A549 (cell line): ENCODE results near the gene LGALS1. TPM values are rescaled to one million over a fixed set of nuclear protein-coding genes. Genes with fewer than 3 reads are reported as not detected.

ENCODE experiments used
- ATAC-seq, 2 experiments: fragments of 200-7000 bp in 1 of 2; fragments of >200 bp in 1 of 2; cut with Nextera tagmentation in 1 of 2; cut with Tn5 transposase in 1 of 2; 3 replicates each; pipeline versions ENCODE4 v1.8.0 to v1.9.1; 2018 to 2020; ENCODE audit warnings: mild to moderate bottlenecking in 1 of 2, moderate library complexity in 1 of 2
- CTCF ChIA-PET: fragments of 300-600 bp; sonication (Branson Sonifier 250); formaldehyde crosslinking; extraction: SDS; loops from one replicate; lab custom pipeline; 2021; ENCODE audit warnings: antibody characterized with exemption, inconsistent platforms; lab: Yijun Ruan, JAX
- POLR2A ChIA-PET: fragments of 350-600 bp; formaldehyde crosslinking; extraction: SDS; loops from one replicate; lab custom pipeline; 2021; ENCODE audit warnings: antibody characterized with exemption, inconsistent platforms; lab: Yijun Ruan, JAX
- DNase-seq, 2 experiments: peaks; one replicate each; pipeline versions ENCODE4 v3.0.0 to v3.0.0-alpha.2; 2011 to 2016; ENCODE audit warnings: low read depth in 1 of 2, low spot score in 1 of 2
- FAIRE-seq: peaks from 2 replicates; lab custom pipeline; 2011; peaks lifted over from hg19 to GRCh38; lab: Jason Lieb, UNC
- H3K27ac ChIP-seq, 2 experiments: fragments of >200 bp; sonication (Bioruptor Twin); formaldehyde crosslinking; 3 replicates each; pipeline ENCODE4 v1.5.1; 2016 to 2017
- H3K4me1 ChIP-seq: fragments of >200 bp; sonication (Bioruptor Twin); formaldehyde crosslinking; 3 replicates; pipeline ENCODE4 v1.6.1; 2016
- H3K4me2 ChIP-seq: fragments of >200 bp; sonication (Bioruptor Twin); formaldehyde crosslinking; 3 replicates; pipeline ENCODE4 v1.6.1; 2016
- H3K4me3 ChIP-seq: fragments of >200 bp; sonication (Bioruptor Twin); formaldehyde crosslinking; 3 replicates; pipeline ENCODE4 v1.5.1; 2016
- H3K9me3 ChIP-seq: fragments of >200 bp; sonication (Bioruptor Twin); formaldehyde crosslinking; 3 replicates; pipeline ENCODE4 v1.6.1; 2016
- CBX8 ChIP-seq: fragments of 200-600 bp; sonication (generic); IDR thresholded peaks from 2 replicates; pipeline ENCODE4 v1.6.1; 2016
- EHF ChIP-seq: fragments of 250-450 bp; sonication (Bioruptor Pico); IDR thresholded peaks from 2 replicates; pipeline ENCODE4 v1.5.0; 2020; ENCODE audit warnings: mild to moderate bottlenecking
- EP300 ChIP-seq, 2 experiments: fragments of >200 bp; sonication (Bioruptor Twin); formaldehyde crosslinking; IDR thresholded peaks; 2 replicates in 1 of 2; 3 replicates in 1 of 2; pipeline ENCODE4 v1.6.1; 2016 to 2017
- GATA3 ChIP-seq: IDR thresholded peaks from 2 replicates; pipeline ENCODE4 v1.6.1; 2012; ENCODE audit warnings: borderline replicate concordance
- HEYL ChIP-seq: fragments of 250-450 bp; sonication (Bioruptor Pico); IDR thresholded peaks from 2 replicates; pipeline ENCODE4 v1.8.0; 2021; ENCODE audit warnings: mild to moderate bottlenecking, moderate library complexity
- JUNB ChIP-seq: fragments of >200 bp; sonication (Bioruptor Twin); formaldehyde crosslinking; IDR thresholded peaks from 2 replicates; pipeline ENCODE4 v1.6.1; 2016
- MAZ ChIP-seq: fragments of 150-350 bp; IDR thresholded peaks from 2 replicates; pipeline ENCODE4 v1.6.1; 2014; ENCODE audit warnings: antibody characterized with exemption, low read depth, low read length, borderline replicate concordance
- NFE2L2 ChIP-seq: fragments of 150-350 bp; conservative IDR thresholded peaks from 2 replicates; pipeline ENCODE4 v1.6.1; 2014; ENCODE audit warnings: low read length
- NPAS2 ChIP-seq: fragments of 250-450 bp; sonication (Bioruptor Pico); IDR thresholded peaks from 2 replicates; pipeline ENCODE4 v1.8.0; 2022; ENCODE audit warnings: mild to moderate bottlenecking, moderate library complexity, borderline replicate concordance
- PBX3 ChIP-seq: IDR thresholded peaks from 2 replicates; pipeline ENCODE4 v1.6.1; 2012
- POLR2AphosphoS2 ChIP-seq: conservative IDR thresholded peaks from 2 replicates; pipeline ENCODE4 v1.6.1; 2012; ENCODE audit warnings: low read length, improper control_type of control experiment, inconsistent platforms
- RAD21 ChIP-seq, 2 experiments: fragments of >200 bp in 1 of 2; sonication (Bioruptor Twin) in 1 of 2; formaldehyde crosslinking in 1 of 2; IDR thresholded peaks in 1 of 2; conservative IDR thresholded peaks in 1 of 2; 2 replicates in 1 of 2; 3 replicates in 1 of 2; pipeline ENCODE4 v1.6.1; 2012 to 2018; ENCODE audit warnings: inconsistent platforms in 1 of 2
- SMC3 ChIP-seq: fragments of >200 bp; sonication (Bioruptor Twin); formaldehyde crosslinking; IDR thresholded peaks from 3 replicates; pipeline ENCODE4 v1.6.1; 2018; ENCODE audit warnings: inconsistent platforms
- ZSCAN20 ChIP-seq: fragments of 250-450 bp; sonication (Bioruptor Pico); IDR thresholded peaks from 2 replicates; pipeline ENCODE4 v1.8.0; 2022; ENCODE audit warnings: mild to moderate bottlenecking, moderate library complexity
- whole genome bisulfite sequencing: methylation state at CpG from one replicate; pipeline ENCODE4 v1.1.6; 2017; ENCODE audit errors: missing lambda C conversion rate; 5-methylcytosine and 5-hydroxymethylcytosine counted together
- polyA plus RNA-seq, 4 experiments: library from polyadenylated mRNA; depleted of rRNA in 3 of 4; stranded (reverse); fragments of >200 nt; fragmentation: RNase III in 1 of 4; extraction: RNeasy Plus Mini Kit Qiagen cat#74134 plus additional on column Dnase treatment in 1 of 4; gene quantifications; 2 replicates in 3 of 4; 3 replicates in 1 of 4; pipeline ENCODE4 v1.2.3, GENCODE V29; 2011 to 2017
- TF ChIP-seq, protein P1 (sequence below): fragments of 200-600 bp; sonication (generic); IDR thresholded peaks from 2 replicates; pipeline ENCODE4 v1.6.1; 2016; ENCODE audit warnings: antibody characterized with exemption, mild to moderate bottlenecking, moderate library complexity

The LGALS1 gene
- polyA plus RNA-seq, 2 of the 4 experiments (the other 2 are of a cell fraction), result 584 to 1,477 TPM

- TF ChIP-seq, protein P1, sequence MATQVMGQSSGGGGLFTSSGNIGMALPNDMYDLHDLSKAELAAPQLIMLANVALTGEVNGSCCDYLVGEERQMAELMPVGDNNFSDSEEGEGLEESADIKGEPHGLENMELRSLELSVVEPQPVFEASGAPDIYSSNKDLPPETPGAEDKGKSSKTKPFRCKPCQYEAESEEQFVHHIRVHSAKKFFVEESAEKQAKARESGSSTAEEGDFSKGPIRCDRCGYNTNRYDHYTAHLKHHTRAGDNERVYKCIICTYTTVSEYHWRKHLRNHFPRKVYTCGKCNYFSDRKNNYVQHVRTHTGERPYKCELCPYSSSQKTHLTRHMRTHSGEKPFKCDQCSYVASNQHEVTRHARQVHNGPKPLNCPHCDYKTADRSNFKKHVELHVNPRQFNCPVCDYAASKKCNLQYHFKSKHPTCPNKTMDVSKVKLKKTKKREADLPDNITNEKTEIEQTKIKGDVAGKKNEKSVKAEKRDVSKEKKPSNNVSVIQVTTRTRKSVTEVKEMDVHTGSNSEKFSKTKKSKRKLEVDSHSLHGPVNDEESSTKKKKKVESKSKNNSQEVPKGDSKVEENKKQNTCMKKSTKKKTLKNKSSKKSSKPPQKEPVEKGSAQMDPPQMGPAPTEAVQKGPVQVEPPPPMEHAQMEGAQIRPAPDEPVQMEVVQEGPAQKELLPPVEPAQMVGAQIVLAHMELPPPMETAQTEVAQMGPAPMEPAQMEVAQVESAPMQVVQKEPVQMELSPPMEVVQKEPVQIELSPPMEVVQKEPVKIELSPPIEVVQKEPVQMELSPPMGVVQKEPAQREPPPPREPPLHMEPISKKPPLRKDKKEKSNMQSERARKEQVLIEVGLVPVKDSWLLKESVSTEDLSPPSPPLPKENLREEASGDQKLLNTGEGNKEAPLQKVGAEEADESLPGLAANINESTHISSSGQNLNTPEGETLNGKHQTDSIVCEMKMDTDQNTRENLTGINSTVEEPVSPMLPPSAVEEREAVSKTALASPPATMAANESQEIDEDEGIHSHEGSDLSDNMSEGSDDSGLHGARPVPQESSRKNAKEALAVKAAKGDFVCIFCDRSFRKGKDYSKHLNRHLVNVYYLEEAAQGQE, result no peak
- no peak for TF ChIP-seq POLR2AphosphoS2
- no peak for TF ChIP-seq NFE2L2
- TF ChIP-seq CBX8, result no peak
- no peak for TF ChIP-seq SMC3
These were observed 41.6 kb upstream of the LGALS1 start (continued) for GRCh38 chr22:37633625-37634416.

DNA sequence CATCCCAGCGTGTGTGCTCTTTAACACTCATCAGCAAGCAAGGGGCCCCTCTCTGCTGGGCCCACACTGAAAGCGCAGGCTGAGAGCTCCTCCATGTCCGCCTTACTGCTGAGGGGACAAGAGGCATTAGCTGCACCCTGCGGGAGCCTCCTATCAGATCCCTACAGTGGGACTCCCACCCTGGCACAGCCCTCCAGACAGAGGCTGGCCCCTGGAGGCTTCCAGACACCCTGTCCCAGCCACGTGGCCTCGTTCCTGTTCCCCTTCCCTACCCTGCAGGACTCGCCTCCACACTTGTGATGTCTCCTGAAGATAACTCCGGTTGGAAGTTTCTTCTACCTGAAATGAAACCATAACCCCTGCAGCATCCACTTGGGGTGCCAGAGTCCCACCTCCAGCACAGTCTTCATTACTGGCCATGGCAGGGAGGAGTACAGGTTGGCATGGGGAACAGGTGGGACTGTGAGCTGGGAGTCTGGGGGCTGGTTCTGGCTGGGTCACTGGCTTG, 41.0 kb upstream of the LGALS1 start:
- ChIA-PET CTCF (interaction anchor here (5.6 to 11.4 kb wide), 2 partner anchors 8 to 13 kb away, joined by 27 to 129 read pairs; partner anchors contain the start of gene SH3BP1), POLR2A (interaction anchor here (0.8 to 1.0 kb wide), 2 partner anchors 26 to 27 kb away, joined by 4 to 6 read pairs; partner anchors contain the start of gene GGA1)
- Histone ChIP-seq H3K4me3 (no peak overlapping the region), H3K9me3 (no peaks in the 10 kb centered on the region), H3K4me2 (no peak overlapping the region), H3K4me1 (peaks cover 4% of the 10 kb centered on the region; the same call in 1 of the 3 replicates), H3K27ac (no peak overlapping the region)
- DNase-seq, result no peak
- no peak for TF ChIP-seq JUNB
- TF ChIP-seq RAD21 (conservative IDR thresholded peaks at IDR 0.05 in 1 of 2, IDR thresholded peaks at IDR 0.05 in 1 of 2), result peak in 1 of 2 experiments; percentile 16; a peak in 1 of 5 replicates
- TF ChIP-seq POLR2AphosphoS2, result no peak
- no peak for FAIRE-seq
- WGBS, result 88% methylated on average over 7 of the region's 8 CpGs
- peak; percentile 22 to 26; a peak in 4 of 6 replicates for ATAC-seq

DNA sequence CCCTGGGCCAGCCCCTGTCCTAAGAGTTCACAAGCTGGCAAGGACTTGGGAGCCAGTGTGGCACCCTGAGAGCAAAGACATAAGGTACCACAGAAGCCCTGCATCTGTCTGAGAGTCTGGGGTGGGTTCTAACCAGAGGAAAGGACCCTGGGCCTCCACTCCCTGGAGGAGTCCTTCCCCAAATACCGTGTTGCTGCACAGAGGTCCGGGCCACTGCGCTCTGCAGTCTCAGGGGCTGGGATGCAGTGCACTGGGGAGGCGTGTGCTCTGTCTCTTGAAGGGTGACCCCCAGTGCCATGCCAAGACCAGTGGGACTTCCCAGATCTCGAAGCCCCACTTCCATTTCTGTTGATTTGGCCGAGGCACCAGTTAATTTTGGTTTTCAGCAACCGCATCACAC, 40.3 kb upstream of the LGALS1 start:
- 76% methylated on average over 4 of the region's 7 CpGs for WGBS
- ChIA-PET POLR2A (interaction anchor here (0.8 kb wide), 1 partner anchor 27 kb away, joined by 6 read pairs; the partner anchor contains the start of gene GGA1), CTCF (interaction anchor here (0.6 to 11.4 kb wide), 4 partner anchors 7 to 13 kb away, joined by 3 to 129 read pairs (median 15); partner anchors contain the start of gene SH3BP1)
- ATAC-seq (no peak), FAIRE-seq (no peak), DNase-seq (no peak)
- Histone ChIP-seq H3K4me1 (peaks cover 7% of the 10 kb centered on the region; the same call in 2 of the 3 replicates), H3K4me2 (no peak overlapping the region), H3K4me3 (no peak overlapping the region), H3K27ac (no peak overlapping the region), H3K9me3 (no peaks in the 10 kb centered on the region)
- no peak for TF ChIP-seq GATA3
- no peak for TF ChIP-seq EHF (CRISPR knock-in tag)
- TF ChIP-seq MAZ, result no peak
- TF ChIP-seq EP300 (IDR thresholded peaks at IDR 0.05), result no peak
- TF ChIP-seq ZSCAN20 (CRISPR knock-in tag), result no peak
- TF ChIP-seq NPAS2 (CRISPR knock-in tag), result no peak
- TF ChIP-seq PBX3, result no peak
- no peak for TF ChIP-seq HEYL (CRISPR knock-in tag)
- TF ChIP-seq, all 56 proteins: peak for 0
